ENCODE results near the gene TNFRSF6B.
"Not testable (repeated sequence)": the region's sequence is repeated elsewhere in the genome, so short reads cannot be mapped to it uniquely, and the experiment has no call there.

DNA sequence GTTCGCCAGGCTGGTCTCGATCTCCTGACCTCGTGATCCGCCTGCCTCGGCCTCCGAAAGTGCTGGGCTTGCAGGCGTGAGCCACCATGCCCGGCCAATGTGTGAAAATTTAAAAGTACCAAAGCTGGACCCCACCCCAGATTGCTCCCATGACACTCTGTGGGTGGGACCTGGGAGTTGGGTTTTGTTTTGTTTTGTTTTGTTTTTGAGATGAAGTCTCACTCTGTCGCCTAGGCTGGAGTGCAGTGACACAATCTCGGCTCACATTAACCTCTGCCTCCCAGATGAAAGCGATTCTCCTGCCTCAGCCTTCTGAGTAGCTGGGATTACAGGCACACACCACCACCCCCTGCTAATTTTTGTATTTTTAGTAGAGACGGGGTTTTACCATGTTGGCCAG, 24.8 kb upstream of the TNFRSF6B start:
- TF ChIP-seq, protein P1, sequence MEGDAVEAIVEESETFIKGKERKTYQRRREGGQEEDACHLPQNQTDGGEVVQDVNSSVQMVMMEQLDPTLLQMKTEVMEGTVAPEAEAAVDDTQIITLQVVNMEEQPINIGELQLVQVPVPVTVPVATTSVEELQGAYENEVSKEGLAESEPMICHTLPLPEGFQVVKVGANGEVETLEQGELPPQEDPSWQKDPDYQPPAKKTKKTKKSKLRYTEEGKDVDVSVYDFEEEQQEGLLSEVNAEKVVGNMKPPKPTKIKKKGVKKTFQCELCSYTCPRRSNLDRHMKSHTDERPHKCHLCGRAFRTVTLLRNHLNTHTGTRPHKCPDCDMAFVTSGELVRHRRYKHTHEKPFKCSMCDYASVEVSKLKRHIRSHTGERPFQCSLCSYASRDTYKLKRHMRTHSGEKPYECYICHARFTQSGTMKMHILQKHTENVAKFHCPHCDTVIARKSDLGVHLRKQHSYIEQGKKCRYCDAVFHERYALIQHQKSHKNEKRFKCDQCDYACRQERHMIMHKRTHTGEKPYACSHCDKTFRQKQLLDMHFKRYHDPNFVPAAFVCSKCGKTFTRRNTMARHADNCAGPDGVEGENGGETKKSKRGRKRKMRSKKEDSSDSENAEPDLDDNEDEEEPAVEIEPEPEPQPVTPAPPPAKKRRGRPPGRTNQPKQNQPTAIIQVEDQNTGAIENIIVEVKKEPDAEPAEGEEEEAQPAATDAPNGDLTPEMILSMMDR (IDR thresholded peaks at IDR 0.05; ENCODE audit: borderline replicate concordance, extremely low read depth, low read length, poor library complexity, severe bottlenecking), result not testable (repeated sequence)
- not testable (repeated sequence) for TF ChIP-seq EZH2 (IDR thresholded peaks at IDR 0.05; ENCODE audit: borderline replicate concordance, low read depth, low read length, severe bottlenecking)
